ENCODE data around the gene PLA2G15. TPM values are rescaled to one million over a fixed set of nuclear protein-coding genes. Genes with fewer than 3 reads are reported as not detected.

Gene PLA2G15
- total and polyA plus RNA-seq, 2 experiments from 2014 or later = 3.1 to 14.8 TPM

- TF ChIP-seq, protein P1, sequence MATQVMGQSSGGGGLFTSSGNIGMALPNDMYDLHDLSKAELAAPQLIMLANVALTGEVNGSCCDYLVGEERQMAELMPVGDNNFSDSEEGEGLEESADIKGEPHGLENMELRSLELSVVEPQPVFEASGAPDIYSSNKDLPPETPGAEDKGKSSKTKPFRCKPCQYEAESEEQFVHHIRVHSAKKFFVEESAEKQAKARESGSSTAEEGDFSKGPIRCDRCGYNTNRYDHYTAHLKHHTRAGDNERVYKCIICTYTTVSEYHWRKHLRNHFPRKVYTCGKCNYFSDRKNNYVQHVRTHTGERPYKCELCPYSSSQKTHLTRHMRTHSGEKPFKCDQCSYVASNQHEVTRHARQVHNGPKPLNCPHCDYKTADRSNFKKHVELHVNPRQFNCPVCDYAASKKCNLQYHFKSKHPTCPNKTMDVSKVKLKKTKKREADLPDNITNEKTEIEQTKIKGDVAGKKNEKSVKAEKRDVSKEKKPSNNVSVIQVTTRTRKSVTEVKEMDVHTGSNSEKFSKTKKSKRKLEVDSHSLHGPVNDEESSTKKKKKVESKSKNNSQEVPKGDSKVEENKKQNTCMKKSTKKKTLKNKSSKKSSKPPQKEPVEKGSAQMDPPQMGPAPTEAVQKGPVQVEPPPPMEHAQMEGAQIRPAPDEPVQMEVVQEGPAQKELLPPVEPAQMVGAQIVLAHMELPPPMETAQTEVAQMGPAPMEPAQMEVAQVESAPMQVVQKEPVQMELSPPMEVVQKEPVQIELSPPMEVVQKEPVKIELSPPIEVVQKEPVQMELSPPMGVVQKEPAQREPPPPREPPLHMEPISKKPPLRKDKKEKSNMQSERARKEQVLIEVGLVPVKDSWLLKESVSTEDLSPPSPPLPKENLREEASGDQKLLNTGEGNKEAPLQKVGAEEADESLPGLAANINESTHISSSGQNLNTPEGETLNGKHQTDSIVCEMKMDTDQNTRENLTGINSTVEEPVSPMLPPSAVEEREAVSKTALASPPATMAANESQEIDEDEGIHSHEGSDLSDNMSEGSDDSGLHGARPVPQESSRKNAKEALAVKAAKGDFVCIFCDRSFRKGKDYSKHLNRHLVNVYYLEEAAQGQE (IDR thresholded peaks at IDR 0.05; ENCODE audit: unreplicated experiment) = no peak
- TF ChIP-seq STAT1 (IDR thresholded peaks at IDR 0.05; ENCODE audit: unreplicated experiment) = no peak
- TF ChIP-seq JUNB (IDR thresholded peaks at IDR 0.05; ENCODE audit: unreplicated experiment) = no peak
- TF ChIP-seq, protein P2, sequence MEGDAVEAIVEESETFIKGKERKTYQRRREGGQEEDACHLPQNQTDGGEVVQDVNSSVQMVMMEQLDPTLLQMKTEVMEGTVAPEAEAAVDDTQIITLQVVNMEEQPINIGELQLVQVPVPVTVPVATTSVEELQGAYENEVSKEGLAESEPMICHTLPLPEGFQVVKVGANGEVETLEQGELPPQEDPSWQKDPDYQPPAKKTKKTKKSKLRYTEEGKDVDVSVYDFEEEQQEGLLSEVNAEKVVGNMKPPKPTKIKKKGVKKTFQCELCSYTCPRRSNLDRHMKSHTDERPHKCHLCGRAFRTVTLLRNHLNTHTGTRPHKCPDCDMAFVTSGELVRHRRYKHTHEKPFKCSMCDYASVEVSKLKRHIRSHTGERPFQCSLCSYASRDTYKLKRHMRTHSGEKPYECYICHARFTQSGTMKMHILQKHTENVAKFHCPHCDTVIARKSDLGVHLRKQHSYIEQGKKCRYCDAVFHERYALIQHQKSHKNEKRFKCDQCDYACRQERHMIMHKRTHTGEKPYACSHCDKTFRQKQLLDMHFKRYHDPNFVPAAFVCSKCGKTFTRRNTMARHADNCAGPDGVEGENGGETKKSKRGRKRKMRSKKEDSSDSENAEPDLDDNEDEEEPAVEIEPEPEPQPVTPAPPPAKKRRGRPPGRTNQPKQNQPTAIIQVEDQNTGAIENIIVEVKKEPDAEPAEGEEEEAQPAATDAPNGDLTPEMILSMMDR (conservative IDR thresholded peaks at IDR 0.05; ENCODE audit: low read depth in 2 of 2) = no peak
Measured at GRCh38 chr16:68214726-68215125, 30.4 kb upstream of the PLA2G15 start (continued).

DNA sequence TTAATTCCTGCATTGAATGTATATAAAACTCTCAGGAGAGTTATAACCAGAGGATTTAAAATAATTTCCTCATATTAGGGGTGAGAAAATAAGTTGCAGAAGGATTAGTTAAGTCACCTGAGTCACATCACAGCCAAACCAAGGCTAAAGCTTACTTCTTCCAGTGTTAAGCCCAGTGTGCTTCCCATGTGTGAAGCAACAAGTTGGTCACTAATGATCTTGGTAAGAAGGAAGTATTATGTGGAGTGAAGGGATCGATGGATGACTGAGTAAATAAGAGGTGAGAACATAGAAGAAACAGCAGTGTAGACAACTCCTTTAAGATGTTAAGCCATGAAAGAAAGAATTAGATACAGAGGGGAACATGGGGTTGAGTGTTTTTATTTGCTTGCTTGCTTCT, 29.9 kb upstream of the PLA2G15 start:
- no peaks in the 10 kb centered on the region for H3K27me3 ChIP-seq (ENCODE audit: insufficient read depth)
- no peak overlapping the region for H3K4me2 ChIP-seq
- no peak for ATAC-seq
- no peaks in the 10 kb centered on the region for H4K20me1 ChIP-seq (replicated peaks; ENCODE audit: insufficient read depth)
- Mint-ChIP-seq H3K4me1 (peaks cover 6% of the 10 kb centered on the region; the same call in 2 of the 3 replicates), H3K4me3 (no peak overlapping the region), H3K27me3 (ENCODE audit: insufficient read depth, low read depth, poor library complexity) (no peaks in the 10 kb centered on the region), H3K27ac (no peak overlapping the region), H3K36me3 (ENCODE audit: low read depth) (no peaks in the 10 kb centered on the region), H3K9me3 (no peaks in the 10 kb centered on the region)
- no peak overlapping the region; the same call in 1 of the 2 replicates for H3K27ac ChIP-seq (ENCODE audit: low read depth)
- no peak for DNase-seq (ENCODE audit: low spot score)
- H3K4me1 ChIP-seq (ENCODE audit: insufficient read depth) = no peaks in the 10 kb centered on the region
- no peaks in the 10 kb centered on the region for H3K36me3 ChIP-seq (ENCODE audit: insufficient read depth)
- no peaks in the 10 kb centered on the region for H3F3A ChIP-seq (replicated peaks; ENCODE audit: low read depth)
- no peaks in the 10 kb centered on the region for H3K9me2 ChIP-seq (ENCODE audit: insufficient read depth)
- H3K4me3 ChIP-seq = no peak overlapping the region
- no peak overlapping the region for H2AFZ ChIP-seq
- peaks cover 5% of the 10 kb centered on the region; the same call in 1 of the 2 replicates for H3K79me2 ChIP-seq (replicated peaks; ENCODE audit: insufficient read depth)
- TF ChIP-seq, protein P2 (conservative IDR thresholded peaks at IDR 0.05; ENCODE audit: low read depth in 2 of 2) = no peak
- TF ChIP-seq JUNB (IDR thresholded peaks at IDR 0.05; ENCODE audit: unreplicated experiment) (no peak), ZNF331 (CRISPR knock-in tag; IDR thresholded peaks at IDR 0.05; ENCODE audit: low read depth) (no peak), POLR2AphosphoS5 (IDR thresholded peaks at IDR 0.05; ENCODE audit: low read depth) (no peak), EZH2phosphoT487 (IDR thresholded peaks at IDR 0.05; ENCODE audit: unreplicated experiment) (no peak), NANOG (IDR thresholded peaks at IDR 0.05; ENCODE audit: borderline replicate concordance) (no peak), ZNF462 (CRISPR knock-in tag; IDR thresholded peaks at IDR 0.05) (no peak), ZNF114 (CRISPR knock-in tag; IDR thresholded peaks at IDR 0.05) (no peak)

Data from GM23338 (cell line).